HCT116 (cell line): ENCODE data around the gene PLAGL2. TPM values are rescaled to one million over a fixed set of nuclear protein-coding genes. Genes with fewer than 3 reads are reported as not detected.
"Not testable (repeated sequence)": the region's sequence is repeated elsewhere in the genome, so short reads cannot be mapped to it uniquely, and the experiment has no call there.

Experiments
- ATAC-seq: fragments of 200-7000 bp; cut with Tn5 transposase; 2 replicates; pipeline ENCODE4 v1.9.1; 2020; ENCODE audit warnings: mild to moderate bottlenecking, moderate library complexity
- BruUV-seq: library from RNA; stranded (reverse); fragments of 400-500 nt; replicated peaks from 2 replicates; lab custom pipeline; 2021; lab: Mats Ljungman, UMichigan
- CTCF ChIA-PET: fragments of 300-600 bp; sonication (Branson Sonifier 250); formaldehyde crosslinking; loops from one replicate; lab custom pipeline; 2021; ENCODE audit warnings: antibody characterized with exemption; lab: Charles Lee
- POLR2A ChIA-PET: fragments of 300-600, 350-600 bp; sonication (Branson Sonifier 250); formaldehyde crosslinking; loops from one replicate; lab custom pipeline; 2021; ENCODE audit warnings: antibody characterized with exemption; lab: Charles Lee
- RAD21 ChIA-PET, 2 experiments: fragments of 300-600 bp; sonication (Branson Sonifier 250); formaldehyde crosslinking; loops; one replicate each; lab custom pipeline; 2023; ENCODE audit warnings: low total read pairs in 2 of 2; ENCODE audit not compliant: uncharacterized antibody in 2 of 2, unreplicated experiment in 2 of 2, low non-redundant PET in 1 of 2; lab: Charles Lee
- DNase-seq: peaks from one replicate; pipeline ENCODE4 v3.0.0-alpha.2; 2010; ENCODE audit warnings: low read depth, low spot score
- H2AFZ ChIP-seq: fragments of 200-600 bp; shearing (Covaris generic), sonication (generic); 2 replicates; pipeline ENCODE4 v1.6.1; 2017; ENCODE audit warnings: low read depth, mixed run types, mixed read lengths, antibody characterized with exemption, low read length; ENCODE audit not compliant: poor library complexity, severe bottlenecking
- H3K27ac ChIP-seq: 2 replicates; pipeline ENCODE4 v1.5.1; 2012; ENCODE audit warnings: low read depth, low read length
- H3K27me3 ChIP-seq: fragments of 200-600 bp; sonication (generic); 2 replicates; pipeline ENCODE4 v1.6.1; 2016; ENCODE audit warnings: mixed run types, low read length, mixed read lengths; ENCODE audit not compliant: insufficient read depth
- H3K36me3 ChIP-seq, 2 experiments: fragments of 200-500 bp in 1 of 2; fragments of 200-600 bp in 1 of 2; sonication (Bioruptor generic) in 1 of 2; sonication (generic) in 1 of 2; 2 replicates each; pipeline versions ENCODE4 v1.5.1 to v1.6.1; 2014 to 2016; ENCODE audit warnings: low read length in 2 of 2, inconsistent platforms in 1 of 2, mixed read lengths in 1 of 2, mixed run types in 1 of 2; ENCODE audit not compliant: insufficient read depth in 2 of 2, control insufficient read depth in 1 of 2
- H3K4me1 ChIP-seq, 2 experiments: fragments of 200-600 bp in 1 of 2; sonication (generic) in 1 of 2; 2 replicates each; pipeline versions ENCODE4 v1.5.1 to v1.6.1; 2012 to 2017; ENCODE audit warnings: low read length in 2 of 2, inconsistent platforms in 1 of 2, mild to moderate bottlenecking in 1 of 2, mixed read lengths in 1 of 2, mixed run types in 1 of 2, moderate library complexity in 1 of 2; ENCODE audit not compliant: insufficient read depth in 2 of 2, control insufficient read depth in 1 of 2
- H3K4me2 ChIP-seq: fragments of 200-600 bp; sonication (generic); 2 replicates; pipeline ENCODE4 v1.6.1; 2017; ENCODE audit warnings: mixed run types, low read length, mixed read lengths
- H3K4me3 ChIP-seq, 2 experiments: fragments of 200-600 bp in 1 of 2; sonication (generic) in 1 of 2; replicated peaks in 1 of 2; 2 replicates each; pipeline ENCODE4 v1.5.1; 2011 to 2016; ENCODE audit warnings: low read length in 2 of 2, control low read depth in 1 of 2, low read depth in 1 of 2, mild to moderate bottlenecking in 1 of 2, mixed read lengths in 1 of 2, mixed run types in 1 of 2
- H3K79me2 ChIP-seq: fragments of 200-600 bp; sonication (generic); 2 replicates; pipeline ENCODE4 v1.6.1; 2017; ENCODE audit warnings: mild to moderate bottlenecking, mixed run types, low read length, moderate library complexity, mixed read lengths; ENCODE audit not compliant: insufficient read depth
- H3K9ac ChIP-seq: fragments of 200-600 bp; sonication (generic); 2 replicates; pipeline ENCODE4 v1.6.1; 2016; ENCODE audit warnings: low read length, mixed read lengths
- H3K9me2 ChIP-seq: fragments of 200-600 bp; sonication (generic), shearing (Covaris generic); 2 replicates; pipeline ENCODE4 v1.6.1; 2017; ENCODE audit warnings: mixed run types, mild to moderate bottlenecking, moderate library complexity; ENCODE audit not compliant: insufficient read depth
- H3K9me3 ChIP-seq, 2 experiments: fragments of 200-500 bp in 1 of 2; fragments of 200-600 bp in 1 of 2; sonication (Bioruptor generic) in 1 of 2; sonication (generic) in 1 of 2; 2 replicates each; pipeline ENCODE4 v1.6.1; 2014 to 2017; ENCODE audit warnings: low read length in 2 of 2, mixed read lengths in 2 of 2, inconsistent platforms in 1 of 2, low read depth in 1 of 2, mild to moderate bottlenecking in 1 of 2, mixed run types in 1 of 2, moderate library complexity in 1 of 2; ENCODE audit not compliant: control insufficient read depth in 1 of 2, insufficient read depth in 1 of 2
- H4K20me1 ChIP-seq: fragments of 200-600 bp; sonication (generic), shearing (Covaris generic); 2 replicates; pipeline ENCODE4 v1.6.1; 2017; ENCODE audit warnings: mixed run types, mild to moderate bottlenecking, moderate library complexity; ENCODE audit not compliant: insufficient read depth
- CEBPB ChIP-seq: IDR thresholded peaks from 2 replicates; pipeline ENCODE4 v1.6.1; 2012; ENCODE audit warnings: low read depth
- ELF1 ChIP-seq: IDR thresholded peaks from 2 replicates; pipeline ENCODE4 v1.6.1; 2012; ENCODE audit warnings: low read depth, borderline replicate concordance
- FOSL1 ChIP-seq: IDR thresholded peaks from 2 replicates; pipeline ENCODE4 v1.6.1; 2012; ENCODE audit warnings: low read depth
- JUND ChIP-seq: IDR thresholded peaks from 2 replicates; pipeline ENCODE4 v1.6.1; 2012
- POLR2A ChIP-seq: IDR thresholded peaks from 2 replicates; pipeline ENCODE4 v1.7.0; 2011; ENCODE audit warnings: borderline replicate concordance; ENCODE audit not compliant: insufficient read depth, insufficient read length; ENCODE audit errors: extremely low read depth
- ZNF274 ChIP-seq: fragments of 200-500 bp; sonication (Bioruptor generic); IDR thresholded peaks from 2 replicates; pipeline ENCODE4 v1.6.1; 2014; ENCODE audit warnings: mild to moderate bottlenecking, low read depth, low read length, inconsistent platforms
- intact Hi-C: fragments of 100-400 bp; cut with micrococcal nuclease; formaldehyde crosslinking; loops from 2 replicates; pipeline ENCODE4 v1.10.0; 2022
- total RNA-seq: library from RNA; stranded (reverse); gene quantifications from one replicate; pipeline ENCODE4 v1.2.1, GENCODE V29; 2021; ENCODE audit not compliant: unreplicated experiment
- TF ChIP-seq, protein P1 (sequence below): IDR thresholded peaks from 2 replicates; pipeline ENCODE4 v1.6.1; 2012; ENCODE audit warnings: low read depth

PLAGL2 gene
- total RNA-seq, 1 experiment from 2014 or later = 18.3 TPM

DNA sequence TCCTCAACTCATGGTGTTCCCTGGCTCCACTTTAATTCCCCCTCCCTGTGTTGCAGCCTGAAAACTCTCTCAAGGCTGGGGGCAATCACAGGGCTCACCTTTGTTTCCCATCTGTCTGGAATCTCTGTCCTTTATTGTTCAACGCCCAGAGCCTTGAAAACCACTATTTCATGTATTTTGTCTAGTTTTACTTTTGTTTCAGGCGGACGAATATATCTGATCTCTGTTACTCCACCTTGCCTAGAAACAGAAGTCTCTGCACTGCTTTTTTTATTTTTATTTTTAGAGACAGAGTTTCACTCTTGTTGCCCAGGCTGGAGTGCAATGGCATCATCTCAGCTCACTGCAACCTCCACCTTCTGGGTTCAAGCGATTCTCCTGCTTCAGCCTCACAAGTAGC lies 27.6 kb downstream of the PLAGL2 start (continued):
- TF ChIP-seq ELF1 (no peak), FOSL1 (no peak), POLR2A (no peak), CEBPB (no peak), JUND (no peak)
- TF ChIP-seq, all 23 proteins: peak for 0

- H3K36me3 ChIP-seq = no peaks in the 10 kb centered on the region
- ChIA-PET POLR2A (no interaction called here), CTCF (no interaction called here), RAD21 (no interaction called here)
- H3K4me1 ChIP-seq = no peaks in the 10 kb centered on the region
- no peaks in the 10 kb centered on the region for H3K9me3 ChIP-seq
- no peak for TF ChIP-seq ZNF274
- TF ChIP-seq, protein P1, sequence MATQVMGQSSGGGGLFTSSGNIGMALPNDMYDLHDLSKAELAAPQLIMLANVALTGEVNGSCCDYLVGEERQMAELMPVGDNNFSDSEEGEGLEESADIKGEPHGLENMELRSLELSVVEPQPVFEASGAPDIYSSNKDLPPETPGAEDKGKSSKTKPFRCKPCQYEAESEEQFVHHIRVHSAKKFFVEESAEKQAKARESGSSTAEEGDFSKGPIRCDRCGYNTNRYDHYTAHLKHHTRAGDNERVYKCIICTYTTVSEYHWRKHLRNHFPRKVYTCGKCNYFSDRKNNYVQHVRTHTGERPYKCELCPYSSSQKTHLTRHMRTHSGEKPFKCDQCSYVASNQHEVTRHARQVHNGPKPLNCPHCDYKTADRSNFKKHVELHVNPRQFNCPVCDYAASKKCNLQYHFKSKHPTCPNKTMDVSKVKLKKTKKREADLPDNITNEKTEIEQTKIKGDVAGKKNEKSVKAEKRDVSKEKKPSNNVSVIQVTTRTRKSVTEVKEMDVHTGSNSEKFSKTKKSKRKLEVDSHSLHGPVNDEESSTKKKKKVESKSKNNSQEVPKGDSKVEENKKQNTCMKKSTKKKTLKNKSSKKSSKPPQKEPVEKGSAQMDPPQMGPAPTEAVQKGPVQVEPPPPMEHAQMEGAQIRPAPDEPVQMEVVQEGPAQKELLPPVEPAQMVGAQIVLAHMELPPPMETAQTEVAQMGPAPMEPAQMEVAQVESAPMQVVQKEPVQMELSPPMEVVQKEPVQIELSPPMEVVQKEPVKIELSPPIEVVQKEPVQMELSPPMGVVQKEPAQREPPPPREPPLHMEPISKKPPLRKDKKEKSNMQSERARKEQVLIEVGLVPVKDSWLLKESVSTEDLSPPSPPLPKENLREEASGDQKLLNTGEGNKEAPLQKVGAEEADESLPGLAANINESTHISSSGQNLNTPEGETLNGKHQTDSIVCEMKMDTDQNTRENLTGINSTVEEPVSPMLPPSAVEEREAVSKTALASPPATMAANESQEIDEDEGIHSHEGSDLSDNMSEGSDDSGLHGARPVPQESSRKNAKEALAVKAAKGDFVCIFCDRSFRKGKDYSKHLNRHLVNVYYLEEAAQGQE = no peak
- H3K79me2 ChIP-seq = no peaks in the 10 kb centered on the region
- no TSS peak for BruUV-seq
- H3K27ac ChIP-seq = no peak overlapping the region
- intact Hi-C loops = no loop called here
- H3K27me3 ChIP-seq = no peaks in the 10 kb centered on the region
- no peaks in the 10 kb centered on the region for H3K9me2 ChIP-seq
- H3K9ac ChIP-seq = no peak overlapping the region
- no peak overlapping the region for H3K4me2 ChIP-seq
- ATAC-seq = no peak
- H4K20me1 ChIP-seq = no peaks in the 10 kb centered on the region
- no peak overlapping the region for H3K4me3 ChIP-seq
- H2AFZ ChIP-seq = no peak overlapping the region
- no peak for DNase-seq
Observed at GRCh38 chr20:32179515-32179914, 28.0 kb downstream of the PLAGL2 start.

GRCh38 chr20:32177696-32178095 lies 29.8 kb downstream of the PLAGL2 start:
- H3K4me3 ChIP-seq, H2AFZ ChIP-seq, intact Hi-C loops, H3K9me2 ChIP-seq, H3K79me2 ChIP-seq, H3K4me2 ChIP-seq, RAD21 ChIA-PET, H3K36me3 ChIP-seq, ATAC-seq, BruUV-seq, H3K9me3 ChIP-seq, H4K20me1 ChIP-seq, H3K27ac ChIP-seq, H3K27me3 ChIP-seq, POLR2A ChIA-PET, CTCF ChIA-PET, H3K9ac ChIP-seq, DNase-seq, H3K4me1 ChIP-seq: not testable (repeated sequence)
